ACC112 (cell line): ENCODE measurements around the gene ABCB8.

Experiments used
- H2AFZ ChIP-seq: fragments of 200-600 bp; sonication (generic); one replicate; pipeline ENCODE4 v1.6.0; 2017; ENCODE audit warnings: antibody characterized with exemption, low read length; ENCODE audit not compliant: unreplicated experiment
- H3K27ac ChIP-seq: fragments of 200-600 bp; sonication (generic); 2 replicates; pipeline ENCODE4 v1.5.1; 2014; ENCODE audit warnings: low read depth, mild to moderate bottlenecking, antibody characterized with exemption, low read length, moderate library complexity
- H3K27me3 ChIP-seq: fragments of 200-600 bp; sonication (generic); 2 replicates; pipeline ENCODE4 v1.6.1; 2014; ENCODE audit warnings: mild to moderate bottlenecking, antibody characterized with exemption, low read length, moderate library complexity, mixed read lengths; ENCODE audit not compliant: insufficient read depth
- H3K36me3 ChIP-seq: fragments of 200-600 bp; sonication (generic); 2 replicates; pipeline ENCODE4 v1.6.1; 2016; ENCODE audit warnings: mild to moderate bottlenecking, antibody characterized with exemption, low read length, moderate library complexity, mixed read lengths; ENCODE audit not compliant: insufficient read depth
- H3K4me1 ChIP-seq: fragments of 200-600 bp; sonication (generic); one replicate; pipeline ENCODE4 v1.6.1; 2016; ENCODE audit warnings: low read length, mixed read lengths; ENCODE audit not compliant: insufficient read depth, unreplicated experiment, control insufficient read depth
- H3K4me3 ChIP-seq: fragments of 200-600 bp; sonication (generic); 2 replicates; pipeline ENCODE4 v1.5.1; 2014; ENCODE audit warnings: mild to moderate bottlenecking, low read depth, low read length
- H3K79me2 ChIP-seq: fragments of 200-600 bp; sonication (generic); one replicate; pipeline ENCODE4 v1.6.0; 2016; ENCODE audit warnings: low read length; ENCODE audit not compliant: control insufficient read depth, unreplicated experiment, insufficient read depth

Gene ABCB8

DNA sequence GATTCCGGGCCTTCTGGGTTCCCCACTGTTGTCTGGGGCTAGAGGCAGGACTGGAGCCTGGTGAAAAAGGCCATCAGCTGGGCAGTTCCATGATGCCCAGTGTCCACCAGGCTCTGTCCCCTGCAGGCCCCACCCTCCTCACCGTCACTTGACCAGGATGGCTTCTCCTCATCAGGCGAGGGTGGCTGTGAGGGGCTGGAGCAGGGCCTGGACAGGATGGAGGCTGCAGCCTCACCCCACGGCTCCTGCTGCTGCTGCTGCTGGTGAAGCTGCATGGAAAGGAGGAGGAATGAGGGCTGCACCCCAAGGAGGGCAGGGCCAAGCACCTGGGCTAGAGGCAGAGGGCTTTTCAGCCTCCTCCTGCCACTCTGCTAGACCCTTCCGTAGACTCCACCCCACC is 12.3 kb upstream of the ABCB8 start:
- Histone ChIP-seq H3K27me3 (peaks cover 11% of the 10 kb centered on the region), H3K4me1 (peaks cover 11% of the 10 kb centered on the region), H3K4me3 (no peak overlapping the region), H3K27ac (no peak overlapping the region), H2AFZ (no peak overlapping the region), H3K79me2 (no peaks in the 10 kb centered on the region), H3K36me3 (no peaks in the 10 kb centered on the region)

DNA sequence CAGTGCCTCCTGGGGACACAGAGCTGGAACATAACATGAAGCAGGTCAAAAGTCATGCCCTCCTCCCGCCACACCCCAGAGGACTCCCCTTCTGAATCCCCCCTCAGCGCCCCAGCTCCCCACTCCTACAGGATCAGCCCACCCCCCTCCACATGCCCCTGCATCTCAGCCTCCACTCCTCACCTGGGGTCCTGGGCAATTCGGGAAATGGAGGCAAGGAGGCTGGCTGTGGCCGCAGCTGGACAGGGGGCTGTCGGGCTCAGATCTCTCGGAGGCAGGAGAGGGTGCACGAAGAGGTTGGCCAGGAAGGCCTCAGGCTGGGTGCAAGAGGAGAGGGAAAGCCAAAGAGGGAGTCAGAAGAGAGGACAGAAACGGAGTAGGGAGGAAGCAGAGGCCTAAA is 11.7 kb upstream of the ABCB8 start:
- Histone ChIP-seq H3K4me1 (peaks cover 11% of the 10 kb centered on the region), H3K27me3 (peaks cover 11% of the 10 kb centered on the region), H2AFZ (no peak overlapping the region), H3K27ac (no peak overlapping the region), H3K36me3 (no peaks in the 10 kb centered on the region), H3K79me2 (no peaks in the 10 kb centered on the region), H3K4me3 (no peak overlapping the region)

DNA sequence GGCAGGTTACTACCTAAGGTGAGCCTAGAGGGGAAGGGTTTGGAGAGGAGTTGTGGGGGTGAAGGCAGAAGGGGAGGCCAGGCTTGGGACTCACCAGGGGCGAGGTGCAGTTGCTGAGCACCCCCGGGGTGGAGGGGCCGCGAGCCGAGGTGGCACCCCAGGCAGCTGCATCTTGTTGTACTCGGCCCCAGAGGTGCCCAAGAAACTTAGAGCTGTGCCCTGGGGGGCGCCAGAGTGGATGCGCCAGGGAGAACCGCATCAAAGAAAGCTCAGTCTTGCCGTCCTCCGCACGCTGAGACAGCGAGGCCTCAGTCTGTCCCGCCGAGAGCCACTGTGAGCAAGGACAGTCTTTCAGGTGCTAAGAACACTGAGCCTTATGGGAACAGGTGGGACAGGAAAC is 11.3 kb upstream of the ABCB8 start:
- peaks cover 11% of the 10 kb centered on the region for H3K4me1 ChIP-seq
- peaks cover 11% of the 10 kb centered on the region for H3K27me3 ChIP-seq
- no peaks in the 10 kb centered on the region for H3K79me2 ChIP-seq
- H3K4me3 ChIP-seq: 0 out of 2 replicates have a peak overlapping the region, but pooled peaks have one; percentile 76
- no peak overlapping the region for H2AFZ ChIP-seq
- H3K27ac ChIP-seq: no peak overlapping the region
- no peaks in the 10 kb centered on the region for H3K36me3 ChIP-seq

DNA sequence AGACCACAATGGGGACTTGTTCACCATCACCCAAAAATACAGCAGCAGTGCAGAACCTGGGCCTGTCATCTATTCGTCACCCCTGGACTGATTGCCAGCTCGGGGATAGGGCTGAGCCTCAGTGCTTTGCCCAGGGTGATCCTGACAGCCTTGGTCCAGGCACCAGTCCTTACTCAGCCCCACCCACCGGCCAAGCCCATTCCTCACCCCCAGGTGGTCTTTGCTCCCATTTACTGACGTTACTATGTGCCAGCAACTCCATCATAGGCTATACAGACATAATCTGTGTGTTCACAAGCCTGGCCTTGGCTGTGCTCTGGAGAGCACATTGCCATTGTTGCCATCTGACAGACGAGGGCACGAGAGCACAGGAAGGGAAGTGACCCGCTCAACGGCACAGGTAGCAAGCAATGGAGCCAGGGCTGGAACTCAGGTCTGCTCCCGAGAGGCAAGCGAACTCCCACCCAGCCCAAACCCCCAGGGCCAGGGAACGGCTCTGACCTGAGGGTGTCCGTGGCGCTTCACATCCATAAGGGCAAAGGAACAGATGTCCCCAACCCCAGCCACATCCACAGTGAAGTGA is 10.8 kb upstream of the ABCB8 start:
- Histone ChIP-seq H3K4me3 (peak overlapping the region; percentile 76), H3K79me2 (no peaks in the 10 kb centered on the region), H2AFZ (peak overlapping the region; percentile 18), H3K36me3 (no peaks in the 10 kb centered on the region), H3K4me1 (peaks cover 7% of the 10 kb centered on the region), H3K27me3 (peaks cover 11% of the 10 kb centered on the region), H3K27ac (no peak overlapping the region)

DNA sequence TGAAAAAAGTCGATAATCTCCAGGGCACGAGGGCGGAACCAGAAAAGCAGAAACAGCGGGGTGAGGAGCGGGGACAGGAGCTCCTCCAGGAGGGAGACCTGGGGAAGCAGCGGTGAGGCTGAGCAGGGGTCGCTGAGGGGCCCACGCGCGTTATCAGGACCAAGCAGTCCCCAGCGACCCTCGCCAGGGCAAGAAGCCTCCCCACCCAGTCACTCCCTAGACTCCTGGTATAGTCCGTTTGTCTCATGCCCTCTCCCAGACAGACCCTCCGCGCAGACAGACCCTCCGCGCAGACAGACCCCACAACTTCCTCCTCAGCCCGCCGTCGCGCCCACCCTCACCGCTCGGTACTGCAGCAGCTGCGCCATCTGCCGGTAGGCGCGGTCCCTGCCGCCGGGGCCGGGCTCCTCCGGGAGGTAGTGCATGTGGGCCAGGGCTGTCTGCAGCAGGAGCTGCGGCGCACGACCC is 10.3 kb upstream of the ABCB8 start:
- H3K27ac ChIP-seq: no peak overlapping the region
- no peaks in the 10 kb centered on the region for H3K36me3 ChIP-seq
- peaks cover 4% of the 10 kb centered on the region for H3K4me1 ChIP-seq
- peak overlapping the region; percentile 19 for H2AFZ ChIP-seq
- H3K4me3 ChIP-seq: peak overlapping the region; percentile 76
- peaks cover 11% of the 10 kb centered on the region for H3K27me3 ChIP-seq
- H3K79me2 ChIP-seq: no peaks in the 10 kb centered on the region

DNA sequence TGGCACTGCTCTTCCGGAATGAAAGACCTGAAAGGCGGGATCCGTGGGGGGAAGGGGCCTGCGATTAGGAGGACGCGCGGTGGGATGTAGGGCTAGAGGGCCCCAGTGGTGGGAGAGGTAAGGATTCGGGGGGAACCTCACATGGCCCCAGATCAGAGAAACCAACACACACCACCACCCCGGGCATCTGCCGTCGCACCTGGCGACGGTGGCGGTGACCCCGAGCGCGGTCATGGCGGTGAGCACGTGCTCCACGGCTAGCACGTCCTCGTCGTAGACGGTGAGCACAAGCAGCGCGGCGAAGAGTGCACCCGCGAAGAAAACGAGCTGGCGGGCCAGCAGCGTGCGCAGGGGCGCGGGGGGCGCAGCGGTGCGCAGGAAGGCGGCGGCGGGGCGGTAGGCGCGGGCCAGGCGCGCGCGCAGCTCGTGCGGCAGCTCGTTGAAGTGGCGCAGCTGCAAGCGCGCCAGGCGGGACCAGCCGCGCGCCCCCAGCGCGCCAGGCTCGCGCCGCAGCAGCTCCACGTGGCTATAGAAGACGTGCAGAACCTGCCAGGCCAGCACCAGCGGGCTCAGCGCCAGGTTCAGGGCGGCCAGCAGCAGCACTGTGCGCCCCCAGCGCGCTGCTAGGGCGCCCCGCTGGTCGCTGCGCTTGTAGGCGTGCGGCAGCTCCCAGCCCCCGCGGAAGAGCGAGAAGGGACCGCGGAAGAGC is 9.7 kb upstream of the ABCB8 start:
- Histone ChIP-seq H3K27ac (no peak overlapping the region), H3K36me3 (no peaks in the 10 kb centered on the region), H3K4me3 (peak overlapping the region; percentile 76), H3K4me1 (peaks cover 4% of the 10 kb centered on the region), H3K79me2 (no peaks in the 10 kb centered on the region), H2AFZ (peak overlapping the region; percentile 19), H3K27me3 (peaks cover 11% of the 10 kb centered on the region)

DNA sequence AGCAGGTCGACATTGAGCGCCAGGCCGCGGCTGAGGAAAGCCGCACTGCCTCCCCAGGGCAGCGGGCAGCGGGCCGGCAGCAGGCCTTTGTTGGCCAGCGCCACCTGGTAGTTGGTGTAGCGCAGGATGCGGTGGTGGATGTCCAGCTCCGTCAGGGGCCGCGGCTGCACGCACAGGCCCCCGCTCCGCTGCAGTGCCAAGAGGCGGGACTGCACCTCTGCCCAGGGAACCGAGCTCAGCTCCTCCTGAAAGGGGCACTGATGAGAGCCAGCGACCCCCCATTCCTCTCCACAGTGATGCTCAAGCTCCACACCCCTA is 9.2 kb upstream of the ABCB8 start:
- no peak overlapping the region for H3K27ac ChIP-seq
- peaks cover 4% of the 10 kb centered on the region for H3K4me1 ChIP-seq
- peak overlapping the region; percentile 76 for H3K4me3 ChIP-seq
- H3K27me3 ChIP-seq: peaks cover 11% of the 10 kb centered on the region
- H3K36me3 ChIP-seq: no peaks in the 10 kb centered on the region
- H2AFZ ChIP-seq: no peak overlapping the region
- no peaks in the 10 kb centered on the region for H3K79me2 ChIP-seq

DNA sequence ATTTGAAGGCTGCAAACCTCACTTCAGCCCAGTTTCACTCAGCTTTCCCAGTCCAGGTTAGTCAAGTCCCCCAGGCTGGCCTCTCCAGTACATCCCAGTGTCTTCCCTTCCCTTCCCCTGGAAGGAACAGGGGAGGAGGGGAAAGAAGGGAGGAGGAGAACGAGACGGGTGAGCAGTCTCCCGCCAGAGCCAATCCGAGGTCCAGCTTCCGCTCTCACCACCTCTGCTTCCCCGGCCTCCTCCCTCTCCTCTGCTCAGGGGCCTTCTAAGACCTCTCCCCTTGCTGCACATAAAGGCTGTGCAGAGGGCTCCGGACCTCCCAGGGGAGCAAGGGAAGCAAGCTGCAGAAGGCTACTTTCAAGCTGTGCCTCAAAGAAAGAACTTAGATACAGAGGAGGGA is 8.0 kb upstream of the ABCB8 start:
- H3K27ac ChIP-seq: no peak overlapping the region
- no peaks in the 10 kb centered on the region for H3K36me3 ChIP-seq
- H2AFZ ChIP-seq: no peak overlapping the region
- peaks cover 4% of the 10 kb centered on the region for H3K4me1 ChIP-seq
- peaks cover 11% of the 10 kb centered on the region for H3K27me3 ChIP-seq
- H3K4me3 ChIP-seq: no peak overlapping the region
- H3K79me2 ChIP-seq: no peaks in the 10 kb centered on the region

DNA sequence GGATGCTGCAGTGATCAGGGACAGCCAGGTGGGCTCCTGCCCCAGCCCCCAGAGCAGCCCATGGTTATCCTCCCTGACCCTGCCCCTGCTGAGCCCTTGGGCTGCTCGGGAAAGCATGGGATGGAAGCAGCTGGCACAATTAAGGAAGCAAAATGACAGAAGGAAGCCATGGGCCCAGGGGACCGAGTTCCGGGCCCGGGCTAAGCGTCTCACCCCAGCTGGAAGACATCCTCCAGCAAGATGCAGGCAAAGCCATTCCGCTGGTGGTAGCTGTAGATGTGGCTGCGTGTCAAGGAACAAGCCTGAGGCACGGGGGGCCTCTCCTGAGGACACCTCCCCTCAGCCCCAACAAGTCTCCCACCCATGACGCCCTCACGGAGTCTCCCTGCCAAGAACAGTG is 5.0 kb upstream of the ABCB8 start:
- H3K4me3 ChIP-seq: no peak overlapping the region
- peaks cover 11% of the 10 kb centered on the region for H3K27me3 ChIP-seq
- H3K27ac ChIP-seq: no peak overlapping the region
- no peaks in the 10 kb centered on the region for H3K36me3 ChIP-seq
- H3K4me1 ChIP-seq: peaks cover 9% of the 10 kb centered on the region
- no peaks in the 10 kb centered on the region for H3K79me2 ChIP-seq
- H2AFZ ChIP-seq: no peak overlapping the region

DNA sequence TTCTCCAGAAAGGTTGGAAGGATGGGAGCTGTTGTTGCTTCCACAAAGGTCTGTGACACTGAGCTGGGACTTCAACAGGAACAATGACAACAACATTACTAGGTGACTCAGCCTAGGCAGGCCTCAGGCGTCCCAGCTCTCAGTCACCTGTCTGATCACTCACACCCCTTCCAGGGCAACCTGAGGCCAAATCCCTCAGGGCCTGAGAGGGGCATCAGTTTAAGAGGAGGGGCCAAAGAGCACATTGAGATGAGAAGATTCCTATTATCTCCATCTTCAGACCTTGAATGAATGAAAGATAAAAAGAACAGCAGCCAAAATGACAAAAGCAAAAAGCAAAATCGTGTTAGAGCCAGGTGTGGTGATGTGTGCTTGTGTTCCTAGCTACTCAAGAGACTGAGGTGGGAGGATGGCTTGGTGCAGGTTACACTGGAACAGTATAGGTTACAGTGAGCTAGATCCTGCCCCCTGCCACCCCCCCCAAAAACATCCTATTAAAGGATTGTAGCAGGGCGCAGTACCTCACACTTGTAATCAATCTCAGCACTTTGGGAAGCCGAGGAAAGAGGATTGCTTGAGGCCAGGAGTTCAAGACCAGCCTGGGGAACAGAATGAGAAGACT is 3.7 kb upstream of the ABCB8 start, which contains the start of gene ATG9B:
Gene ATG9B, minus strand, starts transcription at position 60 of the 622 bp plus-strand sequence. CDS start 71 bp downstream, outside the sequence.
- peaks cover 5% of the 10 kb centered on the region for H3K79me2 ChIP-seq
- H3K4me3 ChIP-seq: no peak within 1 kb of the TSS
- H3K36me3 ChIP-seq: no peaks in the 10 kb centered on the region
- H3K27me3 ChIP-seq: peaks cover 7% of the 10 kb centered on the region; the same call in 1 of the 2 replicates
- no peak within 1 kb of the TSS for H3K27ac ChIP-seq
- no peak within 1 kb of the TSS for H2AFZ ChIP-seq
- peaks cover 8% of the 10 kb centered on the region for H3K4me1 ChIP-seq
